Measurements from ENCODE around the gene GSK3A. TPM values are rescaled to one million over a fixed set of nuclear protein-coding genes. Genes with fewer than 3 reads are reported as not detected.
A peak's percentile ranks its signal among the peaks of the same experiment; 100 is the strongest.

The GSK3A gene
- total and polyA plus RNA-seq, 7 donors, result 17.4 to 49.5 (median 28.5) TPM

GRCh38 chr19:42252365-42253244, 10.2 kb upstream of the GSK3A start:
- Histone ChIP-seq H3K27me3 (no peaks in the 10 kb centered on the region), H3K4me3 (peak overlapping the region; percentile 84 to 100 (median 98)), H3K4me1 (peaks cover 0 to 66% (median 51%) of the 10 kb centered on the region in 4 donors), H3K9me3 (no peaks in the 10 kb centered on the region), H3K36me3 (peaks cover 14 to 22% (median 17%) of the 10 kb centered on the region in 4 donors), H3K27ac (peak overlapping the region; percentile 99 to 100 (median 100))
- TF ChIP-seq CTCF (IDR thresholded peaks at IDR 0.05), result no peak
- peak in 3 of 4 donors; percentile 26 to 54 (median 37) for TF ChIP-seq POLR2AphosphoS5 (IDR thresholded peaks at IDR 0.05)
- peak; percentile 91 for DNase-seq
- 16 to 31% methylated on average over 27 of the region's 27 CpGs for WGBS, 2 donors
- intact Hi-C loops (cut with DNase I), result no loop called here

- intact Hi-C loops (cut with DNase I), result no loop called here
- H3K9me3 ChIP-seq, result no peaks in the 10 kb centered on the region
- WGBS, 2 donors, result 82% methylated on average over 4 of the region's 4 CpGs
- H3K27ac ChIP-seq, result peak overlapping the region; percentile 99 to 100 (median 100)
- H3K36me3 ChIP-seq, result peaks cover 14 to 22% (median 17%) of the 10 kb centered on the region in 4 donors
- TF ChIP-seq EP300 (IDR thresholded peaks at IDR 0.05) (no peak), POLR2AphosphoS5 (IDR thresholded peaks at IDR 0.05) (no peak), CTCF (IDR thresholded peaks at IDR 0.05) (no peak), POLR2A (IDR thresholded peaks at IDR 0.05) (no peak)
- no peaks in the 10 kb centered on the region for H3K27me3 ChIP-seq
- DNase-seq, result peak; percentile 69
- peaks cover 0 to 66% (median 51%) of the 10 kb centered on the region in 4 donors for H3K4me1 ChIP-seq
- H3K4me3 ChIP-seq, result peak overlapping the region in 3 of 4 donors; percentile 84 to 100 (median 97)
Measured at GRCh38 chr19:42251572-42252358, 9.4 kb upstream of the GSK3A start.

GRCh38 chr19:42250666-42251531, 8.5 kb upstream of the GSK3A start:
- TF ChIP-seq EP300 (IDR thresholded peaks at IDR 0.05) (no peak), POLR2A (IDR thresholded peaks at IDR 0.05) (no peak), CTCF (IDR thresholded peaks at IDR 0.05) (no peak), POLR2AphosphoS5 (IDR thresholded peaks at IDR 0.05) (no peak)
- peak; percentile 80 for DNase-seq
- intact Hi-C loops (cut with DNase I), result no loop called here
- 33 to 64% methylated on average over 19 of the region's 19 CpGs for WGBS, 2 donors
- H3K9me3 ChIP-seq, result no peaks in the 10 kb centered on the region
- peak overlapping the region in 3 of 4 donors; percentile 15 to 25 (median 20) for H3K4me3 ChIP-seq
- peak overlapping the region; percentile 99 to 100 (median 100) for H3K27ac ChIP-seq
- peaks cover 14 to 22% (median 17%) of the 10 kb centered on the region in 4 donors for H3K36me3 ChIP-seq
- H3K27me3 ChIP-seq, result no peaks in the 10 kb centered on the region
- peaks cover 0 to 67% (median 53%) of the 10 kb centered on the region in 4 donors for H3K4me1 ChIP-seq

GRCh38 chr19:42250183-42250665, 7.8 kb upstream of the GSK3A start:
- H3K4me3 ChIP-seq, result peak overlapping the region in 3 of 4 donors; percentile 15 to 25 (median 20)
- H3K4me1 ChIP-seq, result peaks cover 0 to 68% (median 59%) of the 10 kb centered on the region in 4 donors
- WGBS, 2 donors, result 80 to 81% methylated on average over 15 of the region's 15 CpGs
- DNase-seq, result peak; percentile 72
- peaks cover 14 to 22% (median 17%) of the 10 kb centered on the region in 4 donors for H3K36me3 ChIP-seq
- TF ChIP-seq POLR2AphosphoS5 (IDR thresholded peaks at IDR 0.05) (no peak), CTCF (IDR thresholded peaks at IDR 0.05) (no peak), POLR2A (IDR thresholded peaks at IDR 0.05) (no peak), EP300 (IDR thresholded peaks at IDR 0.05) (no peak)
- intact Hi-C loops (cut with DNase I), result no loop called here
- no peaks in the 10 kb centered on the region for H3K9me3 ChIP-seq
- H3K27me3 ChIP-seq, result no peaks in the 10 kb centered on the region
- H3K27ac ChIP-seq, result peak overlapping the region; percentile 99 to 100 (median 100)
